ENCODE results near the gene CHIT1. TPM values are rescaled to one million over a fixed set of nuclear protein-coding genes. Genes with fewer than 3 reads are reported as not detected.

The CHIT1 gene
- polyA plus RNA-seq, 1 donor from 2014 or later, result not detected

- H3K27me3 ChIP-seq (ENCODE audit: insufficient read depth, low read depth, low read length), result no peaks in the 10 kb centered on the region
- H3F3A ChIP-seq (ENCODE audit: insufficient read depth, low read length, poor library complexity, severe bottlenecking), result no peaks in the 10 kb centered on the region
- no peak overlapping the region for H2AFZ ChIP-seq (ENCODE audit: low read depth, low read length)
- H3K27ac ChIP-seq (ENCODE audit: low read length), result no peak overlapping the region
- H3K9ac ChIP-seq (ENCODE audit: low read length), result no peak overlapping the region
- TF ChIP-seq EZH2 (IDR thresholded peaks at IDR 0.05; ENCODE audit: borderline replicate concordance, insufficient read depth, low read length, poor library complexity, severe bottlenecking) (no peak), POLR2AphosphoS5 (IDR thresholded peaks at IDR 0.05) (no peak), TAF1 (IDR thresholded peaks at IDR 0.05; ENCODE audit: low read depth) (no peak), REST (IDR thresholded peaks at IDR 0.05; ENCODE audit: borderline replicate concordance) (no peak), CTCF (IDR thresholded peaks at IDR 0.05; ENCODE audit: poor library complexity, severe bottlenecking) (no peak), SMC3 (conservative IDR thresholded peaks at IDR 0.05; ENCODE audit: poor library complexity) (no peak), RAD21 (conservative IDR thresholded peaks at IDR 0.05) (no peak), MXI1 (conservative IDR thresholded peaks at IDR 0.05; ENCODE audit: poor library complexity, severe bottlenecking) (no peak), EP300 (conservative IDR thresholded peaks at IDR 0.05; ENCODE audit: poor library complexity, severe bottlenecking) (no peak)
- no peak overlapping the region for H3K4me3 ChIP-seq (ENCODE audit: low read length)
- no peaks in the 10 kb centered on the region for H4K20me1 ChIP-seq (ENCODE audit: insufficient read depth)
- no peaks in the 10 kb centered on the region for H3K9me2 ChIP-seq (ENCODE audit: insufficient read depth, low read length)
- no peak overlapping the region for H3K4me2 ChIP-seq (ENCODE audit: low read length)
- H3K79me2 ChIP-seq (replicated peaks; ENCODE audit: insufficient read depth, low read length), result no peaks in the 10 kb centered on the region
- no peaks in the 10 kb centered on the region for H3K9me3 ChIP-seq (ENCODE audit: low read length)
- H3K36me3 ChIP-seq (ENCODE audit: insufficient read depth, low read length), result no peaks in the 10 kb centered on the region
Measured at GRCh38 chr1:203276408-203276807, 46.9 kb upstream of the CHIT1 start.

GRCh38 chr1:203275656-203276272 lies 46.3 kb upstream of the CHIT1 start:
- Histone ChIP-seq H3K9me3 (ENCODE audit: low read length) (no peaks in the 10 kb centered on the region), H3K79me2 (replicated peaks; ENCODE audit: insufficient read depth, low read length) (no peaks in the 10 kb centered on the region), H3K9me2 (ENCODE audit: insufficient read depth, low read length) (no peaks in the 10 kb centered on the region), H3K27ac (ENCODE audit: low read length) (no peak overlapping the region), H3K4me3 (ENCODE audit: low read length) (no peak overlapping the region), H3K4me2 (ENCODE audit: low read length) (no peak overlapping the region), H3K9ac (ENCODE audit: low read length) (no peak overlapping the region), H4K20me1 (ENCODE audit: insufficient read depth) (no peaks in the 10 kb centered on the region), H3K36me3 (ENCODE audit: insufficient read depth, low read length) (no peaks in the 10 kb centered on the region), H2AFZ (ENCODE audit: low read depth, low read length) (no peak overlapping the region), H3K27me3 (ENCODE audit: insufficient read depth, low read depth, low read length) (no peaks in the 10 kb centered on the region), H3F3A (ENCODE audit: insufficient read depth, low read length, poor library complexity, severe bottlenecking) (no peaks in the 10 kb centered on the region)
- TF ChIP-seq EP300 (conservative IDR thresholded peaks at IDR 0.05; ENCODE audit: poor library complexity, severe bottlenecking) (no peak), SMC3 (conservative IDR thresholded peaks at IDR 0.05; ENCODE audit: poor library complexity) (no peak), REST (IDR thresholded peaks at IDR 0.05; ENCODE audit: borderline replicate concordance) (no peak), MXI1 (conservative IDR thresholded peaks at IDR 0.05; ENCODE audit: poor library complexity, severe bottlenecking) (no peak), EZH2 (IDR thresholded peaks at IDR 0.05; ENCODE audit: borderline replicate concordance, insufficient read depth, low read length, poor library complexity, severe bottlenecking) (no peak), TAF1 (IDR thresholded peaks at IDR 0.05; ENCODE audit: low read depth) (no peak), RAD21 (conservative IDR thresholded peaks at IDR 0.05) (no peak), POLR2AphosphoS5 (IDR thresholded peaks at IDR 0.05) (no peak), CTCF (IDR thresholded peaks at IDR 0.05; ENCODE audit: poor library complexity, severe bottlenecking) (no peak)
